ENCODE data around the gene EPHB4.

EPHB4 gene

GRCh38 chr7:100835903-100836811, 8.8 kb upstream of the EPHB4 start:
- H3K27ac ChIP-seq (ENCODE audit: low read depth, low read length, poor library complexity, severe bottlenecking), result no peak overlapping the region
- peaks cover 5% of the 10 kb centered on the region; the same call in 1 of the 2 replicates for H3K27me3 ChIP-seq (ENCODE audit: insufficient read depth, low read length)
- no peaks in the 10 kb centered on the region for H3K79me2 ChIP-seq (ENCODE audit: insufficient read depth, low read length)
- H3K9ac ChIP-seq (ENCODE audit: low read length), result no peak overlapping the region
- peaks cover 9% of the 10 kb centered on the region for H3K4me1 ChIP-seq (ENCODE audit: insufficient read depth, low read length, severe bottlenecking)
- H2AFZ ChIP-seq (ENCODE audit: low read length), result no peak overlapping the region
- no peaks in the 10 kb centered on the region for H3F3A ChIP-seq (ENCODE audit: insufficient read depth, low read length)
- no peaks in the 10 kb centered on the region for H4K20me1 ChIP-seq (ENCODE audit: insufficient read depth, low read length)
- H3K4me2 ChIP-seq (ENCODE audit: low read length), result no peak overlapping the region
- no peak overlapping the region for H3K4me3 ChIP-seq (ENCODE audit: low read depth, low read length, poor library complexity, severe bottlenecking)
- H3K9me2 ChIP-seq (ENCODE audit: low read depth, low read length), result no peaks in the 10 kb centered on the region
- no peak for TF ChIP-seq EZH2 (IDR thresholded peaks at IDR 0.05; ENCODE audit: borderline replicate concordance, low read length)
- TF ChIP-seq, protein P1, sequence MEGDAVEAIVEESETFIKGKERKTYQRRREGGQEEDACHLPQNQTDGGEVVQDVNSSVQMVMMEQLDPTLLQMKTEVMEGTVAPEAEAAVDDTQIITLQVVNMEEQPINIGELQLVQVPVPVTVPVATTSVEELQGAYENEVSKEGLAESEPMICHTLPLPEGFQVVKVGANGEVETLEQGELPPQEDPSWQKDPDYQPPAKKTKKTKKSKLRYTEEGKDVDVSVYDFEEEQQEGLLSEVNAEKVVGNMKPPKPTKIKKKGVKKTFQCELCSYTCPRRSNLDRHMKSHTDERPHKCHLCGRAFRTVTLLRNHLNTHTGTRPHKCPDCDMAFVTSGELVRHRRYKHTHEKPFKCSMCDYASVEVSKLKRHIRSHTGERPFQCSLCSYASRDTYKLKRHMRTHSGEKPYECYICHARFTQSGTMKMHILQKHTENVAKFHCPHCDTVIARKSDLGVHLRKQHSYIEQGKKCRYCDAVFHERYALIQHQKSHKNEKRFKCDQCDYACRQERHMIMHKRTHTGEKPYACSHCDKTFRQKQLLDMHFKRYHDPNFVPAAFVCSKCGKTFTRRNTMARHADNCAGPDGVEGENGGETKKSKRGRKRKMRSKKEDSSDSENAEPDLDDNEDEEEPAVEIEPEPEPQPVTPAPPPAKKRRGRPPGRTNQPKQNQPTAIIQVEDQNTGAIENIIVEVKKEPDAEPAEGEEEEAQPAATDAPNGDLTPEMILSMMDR (IDR thresholded peaks at IDR 0.05; ENCODE audit: low read length), result no peak
- H3K36me3 ChIP-seq (ENCODE audit: insufficient read depth, low read length), result no peaks in the 10 kb centered on the region
- H3K9me3 ChIP-seq (ENCODE audit: low read length), result no peaks in the 10 kb centered on the region

- Histone ChIP-seq H3K36me3 (ENCODE audit: insufficient read depth, low read length) (no peaks in the 10 kb centered on the region), H4K20me1 (ENCODE audit: insufficient read depth, low read length) (no peaks in the 10 kb centered on the region), H2AFZ (ENCODE audit: low read length) (no peak overlapping the region), H3K27ac (ENCODE audit: low read depth, low read length, poor library complexity, severe bottlenecking) (no peak overlapping the region), H3K27me3 (ENCODE audit: insufficient read depth, low read length) (peaks cover 9% of the 10 kb centered on the region; the same call in 1 of the 2 replicates), H3K4me2 (ENCODE audit: low read length) (no peak overlapping the region), H3K9me2 (ENCODE audit: low read depth, low read length) (no peaks in the 10 kb centered on the region), H3K9ac (ENCODE audit: low read length) (no peak overlapping the region), H3K79me2 (ENCODE audit: insufficient read depth, low read length) (no peaks in the 10 kb centered on the region), H3K4me1 (ENCODE audit: insufficient read depth, low read length, severe bottlenecking) (peaks cover 5% of the 10 kb centered on the region), H3F3A (ENCODE audit: insufficient read depth, low read length) (no peaks in the 10 kb centered on the region), H3K9me3 (ENCODE audit: low read length) (no peaks in the 10 kb centered on the region), H3K4me3 (ENCODE audit: low read depth, low read length, poor library complexity, severe bottlenecking) (no peak overlapping the region)
- TF ChIP-seq, protein P1 (IDR thresholded peaks at IDR 0.05; ENCODE audit: low read length), result no peak
- no peak for TF ChIP-seq EZH2 (IDR thresholded peaks at IDR 0.05; ENCODE audit: borderline replicate concordance, low read length)
These were observed 4.9 kb upstream of the EPHB4 start for GRCh38 chr7:100832281-100832633.

DNA sequence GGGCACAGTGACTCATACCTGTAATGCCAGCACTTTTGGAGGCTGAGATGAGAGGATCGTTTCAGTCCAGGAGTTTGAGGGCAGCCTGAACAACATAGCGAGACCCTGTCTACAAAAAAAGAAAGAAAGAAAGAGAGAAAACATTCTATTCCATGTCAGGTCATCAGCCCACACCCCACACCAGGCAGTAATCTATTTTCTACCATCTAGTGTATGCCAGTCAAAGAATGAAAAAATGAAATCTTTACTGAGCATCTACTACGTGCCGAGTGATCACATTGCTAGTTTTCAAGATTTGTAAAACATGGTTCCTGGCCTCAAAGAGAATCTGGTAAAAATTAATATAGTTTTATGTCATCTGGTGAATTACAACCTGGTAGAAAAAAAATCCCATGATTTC, 3.1 kb upstream of the EPHB4 start:
- no peak overlapping the region for H3K27ac ChIP-seq (ENCODE audit: low read depth, low read length, poor library complexity, severe bottlenecking)
- H3K36me3 ChIP-seq (ENCODE audit: insufficient read depth, low read length), result no peaks in the 10 kb centered on the region
- no peaks in the 10 kb centered on the region for H4K20me1 ChIP-seq (ENCODE audit: insufficient read depth, low read length)
- H3F3A ChIP-seq (ENCODE audit: insufficient read depth, low read length), result no peaks in the 10 kb centered on the region
- peaks cover 15% of the 10 kb centered on the region; the same call in 1 of the 2 replicates for H3K27me3 ChIP-seq (ENCODE audit: insufficient read depth, low read length)
- H3K4me3 ChIP-seq (ENCODE audit: low read depth, low read length, poor library complexity, severe bottlenecking), result no peak overlapping the region
- H3K9ac ChIP-seq (ENCODE audit: low read length), result no peak overlapping the region
- H3K4me2 ChIP-seq (ENCODE audit: low read length), result no peak overlapping the region
- no peaks in the 10 kb centered on the region for H3K4me1 ChIP-seq (ENCODE audit: insufficient read depth, low read length, severe bottlenecking)
- no peaks in the 10 kb centered on the region for H3K9me2 ChIP-seq (ENCODE audit: low read depth, low read length)
- no peaks in the 10 kb centered on the region for H3K79me2 ChIP-seq (ENCODE audit: insufficient read depth, low read length)
- TF ChIP-seq EZH2 (IDR thresholded peaks at IDR 0.05; ENCODE audit: borderline replicate concordance, low read length), result no peak
- H2AFZ ChIP-seq (ENCODE audit: low read length), result no peak overlapping the region
- no peaks in the 10 kb centered on the region for H3K9me3 ChIP-seq (ENCODE audit: low read length)

Measured in OCI-LY1 (cell line).